Hematopoietic multipotent progenitor cell (in vitro differentiated cells): ENCODE measurements around the gene LRRFIP1. TPM values are rescaled to one million over a fixed set of nuclear protein-coding genes. Genes with fewer than 3 reads are reported as not detected.
"Not testable (repeated sequence)": the region's sequence is repeated elsewhere in the genome, so short reads cannot be mapped to it uniquely, and the experiment has no call there.

Experiments used
- DNase-seq, 3 donors: peaks; one replicate each; pipeline ENCODE4 v3.0.0-alpha.2; 2011 to 2015; ENCODE audit warnings: low read depth in 2 of 3, low spot score in 2 of 3
- total RNA-seq: library from RNA; depleted of rRNA; stranded (reverse); fragments of >200 nt; gene quantifications from one replicate; pipeline ENCODE4 v1.2.3, GENCODE V29; 2012

Gene LRRFIP1
- total RNA-seq, 1 donor, result 65.2 TPM

DNA sequence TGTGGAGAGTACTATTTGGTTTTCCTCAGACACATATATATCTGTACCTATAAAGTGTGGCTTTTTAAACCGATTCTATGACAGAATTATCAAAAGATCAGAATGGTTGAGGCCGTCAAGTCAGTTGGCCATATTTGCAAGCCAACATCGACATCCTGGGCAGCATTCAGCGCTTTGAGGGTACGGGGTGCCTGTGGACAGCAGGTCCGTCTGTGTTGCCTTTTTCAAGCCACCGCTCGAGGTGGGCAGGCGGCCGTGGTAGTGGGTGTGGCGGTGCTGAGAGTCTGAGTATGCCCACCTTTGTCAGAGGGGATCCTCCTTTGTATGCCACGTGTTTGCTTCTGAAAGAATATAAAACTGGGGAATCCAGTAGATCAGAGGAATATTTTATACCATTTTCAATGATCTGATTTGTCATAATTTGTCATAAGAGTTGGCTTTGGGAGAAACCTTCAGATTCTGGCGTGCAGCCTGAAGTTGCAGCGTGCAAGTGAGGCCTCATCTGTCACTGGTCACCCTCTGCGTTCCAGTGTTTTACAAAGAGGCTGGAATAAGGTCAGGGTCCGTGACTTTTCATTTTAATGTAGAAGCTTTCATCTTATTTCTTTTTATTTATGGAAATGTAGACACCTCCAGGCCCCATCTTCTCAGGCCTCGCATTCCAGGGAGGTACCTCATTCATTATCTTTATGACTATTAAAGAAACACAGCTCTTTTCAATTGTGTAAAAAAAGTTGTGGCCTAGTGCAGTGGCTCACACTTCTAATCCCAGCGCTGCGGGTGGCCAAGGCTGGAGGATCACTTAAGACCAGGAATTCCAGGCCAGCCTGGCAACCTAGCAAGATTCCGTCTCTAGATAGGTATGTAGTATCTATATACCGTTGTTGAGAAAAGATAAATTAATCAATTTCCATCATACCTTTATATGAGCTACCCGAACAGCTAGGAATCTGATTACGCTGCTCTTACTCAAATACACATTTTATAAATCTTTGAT lies 133.4 kb downstream of the LRRFIP1 start:
- DNase-seq, result no peak

DNA sequence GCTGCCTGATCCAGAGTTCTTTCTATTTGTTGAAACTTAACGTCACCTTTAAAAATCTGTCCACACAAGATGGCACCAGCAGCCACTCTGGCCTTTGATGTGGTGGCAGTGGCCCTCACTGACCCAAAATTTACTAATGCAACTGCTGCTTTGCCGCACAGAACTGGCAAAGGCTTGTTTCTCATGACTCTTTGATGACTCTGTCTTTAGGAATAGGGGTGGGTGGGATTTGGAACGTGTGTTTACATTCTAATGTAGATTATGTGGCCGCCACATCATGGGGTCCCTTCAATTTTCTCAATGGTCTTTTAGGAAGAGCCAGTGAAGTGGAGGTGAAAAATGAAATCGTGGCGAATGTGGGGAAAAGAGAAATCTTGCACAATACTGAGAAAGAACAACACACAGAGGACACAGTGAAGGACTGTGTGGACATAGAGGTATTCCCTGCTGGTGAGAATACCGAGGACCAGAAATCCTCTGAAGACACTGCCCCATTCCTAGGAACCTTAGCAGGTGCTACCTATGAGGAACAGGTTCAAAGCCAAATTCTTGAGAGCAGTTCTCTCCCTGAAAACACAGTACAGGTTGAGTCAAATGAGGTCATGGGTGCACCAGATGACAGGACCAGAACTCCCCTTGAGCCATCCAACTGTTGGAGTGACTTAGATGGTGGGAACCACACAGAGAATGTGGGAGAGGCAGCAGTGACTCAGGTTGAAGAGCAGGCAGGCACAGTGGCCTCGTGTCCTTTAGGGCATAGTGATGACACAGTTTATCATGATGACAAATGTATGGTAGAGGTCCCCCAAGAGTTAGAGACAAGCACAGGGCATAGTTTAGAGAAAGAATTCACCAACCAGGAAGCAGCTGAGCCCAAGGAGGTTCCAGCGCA lies 135.2 kb downstream of the LRRFIP1 start:
- not testable (repeated sequence) for DNase-seq

- no peak for DNase-seq
Measured at GRCh38 chr2:237763812-237764211, 136.4 kb downstream of the LRRFIP1 start.

DNA sequence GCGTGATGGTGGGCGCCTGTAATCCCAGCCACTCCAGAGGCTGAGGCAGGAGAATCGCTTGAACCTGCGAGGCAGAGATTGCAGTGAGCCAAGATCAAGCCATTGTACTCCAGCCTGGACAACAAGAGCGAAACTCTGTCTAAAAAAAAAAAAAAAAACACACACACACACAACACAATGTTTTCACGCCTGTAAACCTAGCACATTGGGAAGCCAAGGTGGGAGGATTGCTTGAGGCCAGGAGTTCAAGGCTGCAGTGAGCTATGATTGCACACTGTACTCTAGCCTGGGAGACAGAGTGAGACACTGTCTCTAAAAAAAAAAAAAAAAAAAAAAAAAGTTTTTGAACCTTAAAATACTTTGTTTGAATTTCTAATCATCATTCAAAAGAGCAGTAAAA lies 137.7 kb downstream of the LRRFIP1 start:
- DNase-seq, result not testable (repeated sequence)

DNA sequence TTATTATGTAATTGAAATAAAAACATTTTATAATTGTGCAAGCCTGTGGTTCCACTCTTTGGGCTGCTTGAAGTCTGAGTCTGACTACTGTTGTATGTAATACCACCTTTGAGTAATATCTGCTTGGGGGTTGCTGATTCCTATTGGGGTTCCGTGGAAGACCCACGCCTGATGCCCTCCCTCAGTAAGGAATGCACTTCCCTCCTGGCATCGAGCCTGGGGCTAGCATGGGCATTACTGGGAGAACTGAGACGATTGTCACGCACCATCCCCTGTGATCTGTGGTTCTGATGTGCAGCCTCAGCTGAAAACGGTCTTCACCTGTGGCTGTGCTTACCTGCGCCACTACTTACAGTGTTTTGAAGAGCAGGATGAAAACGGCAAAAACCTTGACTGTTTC lies 138.5 kb downstream of the LRRFIP1 start:
- no peak for DNase-seq

DNA sequence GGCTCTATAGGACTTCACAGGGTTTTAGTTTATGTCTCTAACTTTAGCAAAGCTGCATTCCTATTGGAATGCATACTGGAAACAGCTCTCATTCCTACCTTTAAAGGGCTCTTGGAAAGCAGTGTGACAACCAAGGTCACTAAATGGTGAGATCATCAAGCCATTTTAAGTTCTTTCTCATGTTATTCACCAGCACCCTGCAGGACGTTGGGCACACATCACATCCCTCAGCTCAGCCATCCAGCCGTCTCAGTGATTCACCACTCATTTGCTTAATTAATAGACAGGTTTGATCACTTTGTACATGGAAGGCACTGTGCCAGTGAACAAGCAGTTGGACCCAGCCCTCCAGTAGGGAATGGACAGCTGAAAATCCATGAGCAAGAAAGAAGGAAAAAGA lies 139.0 kb downstream of the LRRFIP1 start:
- no peak for DNase-seq

DNA sequence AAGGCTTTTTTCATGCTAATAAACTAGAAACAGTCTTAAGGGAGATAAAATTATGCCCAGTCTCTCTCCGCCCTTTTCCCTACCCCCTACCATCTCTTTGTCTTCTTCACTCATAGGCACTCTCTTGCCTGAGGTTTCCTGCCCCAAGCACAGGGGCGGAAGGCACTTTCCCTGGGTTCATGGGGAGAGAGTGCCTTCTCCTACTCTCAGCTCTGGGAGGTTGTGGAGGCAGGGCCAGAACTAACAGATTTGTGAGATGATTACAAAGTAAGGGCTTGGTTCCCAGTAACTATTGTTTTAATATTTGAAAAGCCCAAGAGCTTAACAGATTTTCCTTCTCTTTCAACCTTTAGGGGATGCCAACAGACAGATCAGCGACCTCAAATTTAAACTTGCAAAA lies 145.1 kb downstream of the LRRFIP1 start:
- no peak for DNase-seq

- no peak for DNase-seq
Measured at GRCh38 chr2:237773826-237774225, 146.4 kb downstream of the LRRFIP1 start.

GRCh38 chr2:237774811-237775553 lies 147.6 kb downstream of the LRRFIP1 start:
- peak in 2 of 3 donors; percentile 50 to 62 for DNase-seq

DNA sequence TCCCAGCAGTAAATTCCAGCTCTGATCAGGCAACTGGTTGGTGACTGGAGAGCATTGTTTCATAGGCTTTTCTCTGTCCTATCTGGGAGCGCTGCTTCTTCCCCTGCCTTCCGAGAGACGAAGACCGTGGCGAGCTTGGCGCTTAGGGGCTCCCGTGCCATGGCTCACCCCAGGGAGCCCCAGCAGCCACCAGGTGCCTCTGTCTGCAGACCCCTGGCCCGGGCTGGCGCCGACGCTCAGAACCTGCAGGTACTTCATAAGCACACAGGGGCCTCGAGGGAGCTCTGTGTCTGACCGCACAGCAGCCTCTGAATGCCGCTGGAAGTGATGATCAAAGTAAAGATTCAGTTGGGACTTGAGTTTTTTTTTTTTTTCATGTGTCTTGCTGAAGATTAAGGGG lies 152.1 kb downstream of the LRRFIP1 start:
- DNase-seq, result no peak

GRCh38 chr2:237782181-237782580 lies 154.8 kb downstream of the LRRFIP1 start:
- DNase-seq, result no peak

GRCh38 chr2:237783678-237784077 lies 156.3 kb downstream of the LRRFIP1 start:
- not testable (repeated sequence) for DNase-seq

GRCh38 chr2:237786936-237787335 lies 159.5 kb downstream of the LRRFIP1 start:
- DNase-seq, result no peak

GRCh38 chr2:237790353-237790752 lies 163.0 kb downstream of the LRRFIP1 start:
- no peak for DNase-seq

- DNase-seq, result no peak
Measured at GRCh38 chr2:237791977-237792727, 164.8 kb downstream of the LRRFIP1 start.

DNA sequence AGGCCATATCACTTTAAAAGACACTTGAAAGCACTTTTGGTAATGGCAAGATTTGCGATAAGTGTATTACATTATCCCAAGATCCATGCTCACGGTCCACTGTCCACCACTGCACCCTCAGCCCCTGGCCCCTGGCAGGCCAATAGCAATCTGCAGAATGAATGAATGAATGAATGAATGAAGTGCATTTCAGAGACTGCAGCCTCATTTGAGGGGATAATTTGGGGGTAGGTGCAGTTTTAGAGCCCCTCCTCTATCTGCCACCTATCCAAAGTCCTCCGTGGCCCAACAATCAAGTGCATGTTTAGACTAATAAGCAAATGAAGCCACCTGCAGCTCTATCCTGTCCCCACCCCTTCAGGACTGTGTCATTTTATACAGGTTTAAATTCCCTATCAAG lies 169.9 kb downstream of the LRRFIP1 start:
- DNase-seq, result no peak

DNA sequence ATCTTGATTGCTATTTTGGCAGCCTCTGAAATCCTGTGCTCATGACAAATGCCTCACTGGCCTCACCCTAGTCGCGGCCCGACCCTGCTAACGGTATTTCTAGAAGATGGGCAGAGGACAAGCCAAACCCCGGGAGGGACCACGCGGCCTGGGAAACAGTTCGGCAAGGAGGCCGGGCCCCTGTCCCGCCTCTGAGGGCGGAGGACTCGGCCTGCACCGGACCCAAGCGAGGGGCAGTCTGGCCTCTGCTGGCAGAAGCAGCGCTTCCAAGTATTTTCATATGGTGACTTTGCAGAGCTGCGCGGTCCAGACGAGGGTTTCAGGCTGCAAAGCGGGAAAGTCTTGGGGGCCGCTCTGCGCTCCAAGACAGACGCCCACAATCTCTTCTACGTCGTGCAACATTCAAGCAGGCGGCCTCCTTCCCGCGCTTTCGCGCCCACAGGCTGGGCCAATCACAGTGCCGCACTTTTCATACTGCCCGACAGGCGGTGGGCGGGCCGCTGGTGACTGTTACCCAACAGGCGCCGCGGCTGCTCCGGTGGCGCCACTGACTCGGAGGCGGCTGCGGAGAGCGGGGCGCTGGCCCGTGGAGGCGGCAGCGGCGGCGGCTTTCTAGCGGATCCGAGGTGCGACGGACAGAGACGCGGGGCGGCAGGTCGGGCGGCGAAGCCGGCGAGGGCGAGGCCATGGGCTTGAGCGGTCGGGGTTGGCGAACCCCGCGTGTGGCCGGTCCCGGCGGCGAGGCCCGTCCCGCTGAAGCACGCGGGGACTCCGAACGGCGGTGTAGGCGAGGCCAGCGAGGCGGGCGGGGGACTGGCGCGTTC lies 171.1 kb downstream of the LRRFIP1 start, which contains the start of gene RBM44:
Gene RBM44 (plus strand): TSS at position 544 of the 824 bp plus-strand sequence. CDS start 14,831 bp downstream, outside the sequence.
- DNase-seq, result no peak

GRCh38 chr2:237799060-237799428 lies 171.7 kb downstream of the LRRFIP1 start:
- no peak for DNase-seq

DNA sequence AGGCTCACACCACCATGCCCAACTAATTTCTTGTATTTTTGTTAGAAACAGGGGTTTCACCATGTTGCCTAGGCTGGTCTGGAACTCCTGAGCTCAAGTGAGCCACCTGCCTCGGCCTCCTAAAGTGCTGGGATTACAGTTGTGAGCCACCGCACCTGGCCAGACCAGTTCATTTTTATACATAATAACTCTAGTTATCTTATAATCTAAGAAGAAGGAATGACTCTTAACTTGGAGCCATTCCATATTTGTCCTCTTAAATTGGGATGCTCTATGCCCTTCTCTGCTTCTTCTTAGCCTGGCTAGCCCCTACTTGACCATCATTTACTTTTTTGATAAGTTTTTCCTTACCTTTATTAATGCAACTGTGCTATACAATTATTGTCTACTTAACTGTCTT lies 174.1 kb downstream of the LRRFIP1 start:
- no peak for DNase-seq
